HepG2 (cell line): Measurements from ENCODE around the gene BTG3. TPM values are rescaled to one million over a fixed set of nuclear protein-coding genes. Genes with fewer than 3 reads are reported as not detected.
A peak's percentile ranks its signal among the peaks of the same experiment; 100 is the strongest.

ENCODE experiments used
- AGO2 ChIP-seq: fragments of 200-400 bp; formaldehyde crosslinking; optimal IDR thresholded peaks from 2 replicates; pipeline ENCODE3; 2017; ENCODE audit warnings: mild to moderate bottlenecking, low read depth, low read length, moderate library complexity
- KMT2A ChIP-seq: sonication (generic); formaldehyde crosslinking; IDR thresholded peaks from 2 replicates; pipeline ENCODE4 v1.4.0; 2020; ENCODE audit warnings: missing genetic modification reagents
- ZKSCAN8 ChIP-seq: IDR thresholded peaks from 2 replicates; pipeline ENCODE4 v1.6.1; 2016; ENCODE audit warnings: borderline replicate concordance, missing genetic modification reagents, missing compliant biosample characterization
- ZNF20 ChIP-seq: sonication (generic); formaldehyde crosslinking; IDR thresholded peaks from 2 replicates; pipeline ENCODE4 v1.4.0; 2020; ENCODE audit warnings: mild to moderate bottlenecking, moderate library complexity, missing genetic modification reagents
- ZNF441 ChIP-seq: sonication (generic); formaldehyde crosslinking; IDR thresholded peaks from 2 replicates; pipeline ENCODE4 v1.7.0; 2021; ENCODE audit warnings: missing genetic modification reagents, borderline replicate concordance
- ZNF644 ChIP-seq: IDR thresholded peaks from 2 replicates; pipeline ENCODE4 v1.6.1; 2016; ENCODE audit warnings: low read depth
- polyA plus RNA-seq, 8 experiments: library from polyadenylated mRNA; depleted of rRNA in 3 of 8; stranded (reverse) in 7 of 8; unstranded in 1 of 8; fragments of >200 nt; fragmentation: Illumina TruSeq in 4 of 8; extraction: Trizol in 4 of 8; gene quantifications; 2 replicates each; pipeline versions ENCODE4 v1.2.1 to v1.2.3, GENCODE V29; 2011 to 2016; ENCODE audit warnings: low read depth in 4 of 8, missing spikeins in 1 of 8, mixed read lengths in 1 of 8; ENCODE audit not compliant: insufficient read depth in 1 of 8
- total RNA-seq, 5 experiments: library from RNA; depleted of rRNA; stranded (reverse); fragments of >200 nt; fragmentation: Illumina TruSeq; extraction: Trizol; gene quantifications; 2 replicates each; pipeline ENCODE4 v1.2.3, GENCODE V29; 2016; ENCODE audit warnings: low read depth in 1 of 5
- TF ChIP-seq, protein P1 (sequence below): sonication (generic); formaldehyde crosslinking; IDR thresholded peaks from 2 replicates; pipeline ENCODE4 v1.8.0; 2022; ENCODE audit warnings: low read depth, missing genetic modification reagents
- TF ChIP-seq, protein P2 (sequence below): IDR thresholded peaks from 2 replicates; pipeline ENCODE4 v1.4.0; 2020; ENCODE audit warnings: mild to moderate bottlenecking, missing genetic modification reagents

Gene BTG3
- total and polyA plus RNA-seq, 2 of the 13 experiments (the other 11 are each of a cell fraction or from before 2014, with no cell fraction given) = 13.9 to 27.4 TPM

DNA sequence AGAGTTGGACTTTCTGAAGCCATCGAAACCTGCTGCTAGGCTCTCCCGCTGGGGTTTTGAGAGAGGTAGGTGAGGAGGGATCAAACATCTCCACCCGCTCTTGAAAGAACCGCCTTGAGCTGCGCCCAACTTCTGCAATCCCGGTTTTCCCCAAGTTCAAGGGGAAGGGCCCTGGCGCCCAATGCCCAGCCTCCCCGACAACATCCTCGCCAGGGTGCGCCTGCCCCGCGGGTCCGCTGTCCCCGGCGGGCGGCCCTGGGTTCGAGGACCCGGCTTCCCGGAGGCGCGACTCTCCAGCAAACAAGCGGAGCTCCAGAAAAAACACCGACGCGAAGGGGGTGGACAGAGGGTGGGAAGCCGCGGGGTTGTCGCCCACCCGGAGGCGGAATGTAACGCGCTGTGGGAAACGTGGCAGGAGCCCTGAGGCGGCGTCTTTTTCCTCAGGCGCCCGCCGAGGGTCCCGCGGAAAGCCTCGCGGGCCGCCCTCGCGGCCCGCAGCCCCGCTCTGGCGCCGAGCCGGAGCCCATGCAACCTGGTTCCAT is 607 bp downstream of the BTG3 start (continued):
- TF ChIP-seq KMT2A (CRISPR knock-in tag) (no peak), ZKSCAN8 (no peak), AGO2 (peak; percentile 96), ZNF644 (CRISPR knock-in tag) (no peak), ZNF20 (CRISPR knock-in tag) (0 out of 2 replicates have a peak, but pooled peaks have one; percentile 72), ZNF441 (CRISPR knock-in tag) (no peak)
- TF ChIP-seq, protein P1, sequence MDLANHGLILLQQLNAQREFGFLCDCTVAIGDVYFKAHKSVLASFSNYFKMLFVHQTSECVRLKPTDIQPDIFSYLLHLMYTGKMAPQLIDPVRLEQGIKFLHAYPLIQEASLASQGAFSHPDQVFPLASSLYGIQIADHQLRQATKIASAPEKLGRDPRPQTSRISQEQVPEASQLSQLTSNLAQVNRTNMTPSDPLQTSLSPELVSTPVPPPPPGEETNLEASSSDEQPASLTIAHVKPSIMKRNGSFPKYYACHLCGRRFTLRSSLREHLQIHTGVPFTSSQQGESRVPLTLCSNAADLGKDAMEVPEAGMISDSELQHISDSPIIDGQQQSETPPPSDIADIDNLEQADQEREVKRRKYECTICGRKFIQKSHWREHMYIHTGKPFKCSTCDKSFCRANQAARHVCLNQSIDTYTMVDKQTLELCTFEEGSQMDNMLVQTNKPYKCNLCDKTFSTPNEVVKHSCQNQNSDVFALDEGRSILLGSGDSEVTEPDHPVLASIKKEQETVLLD = no peak
- TF ChIP-seq, protein P2, sequence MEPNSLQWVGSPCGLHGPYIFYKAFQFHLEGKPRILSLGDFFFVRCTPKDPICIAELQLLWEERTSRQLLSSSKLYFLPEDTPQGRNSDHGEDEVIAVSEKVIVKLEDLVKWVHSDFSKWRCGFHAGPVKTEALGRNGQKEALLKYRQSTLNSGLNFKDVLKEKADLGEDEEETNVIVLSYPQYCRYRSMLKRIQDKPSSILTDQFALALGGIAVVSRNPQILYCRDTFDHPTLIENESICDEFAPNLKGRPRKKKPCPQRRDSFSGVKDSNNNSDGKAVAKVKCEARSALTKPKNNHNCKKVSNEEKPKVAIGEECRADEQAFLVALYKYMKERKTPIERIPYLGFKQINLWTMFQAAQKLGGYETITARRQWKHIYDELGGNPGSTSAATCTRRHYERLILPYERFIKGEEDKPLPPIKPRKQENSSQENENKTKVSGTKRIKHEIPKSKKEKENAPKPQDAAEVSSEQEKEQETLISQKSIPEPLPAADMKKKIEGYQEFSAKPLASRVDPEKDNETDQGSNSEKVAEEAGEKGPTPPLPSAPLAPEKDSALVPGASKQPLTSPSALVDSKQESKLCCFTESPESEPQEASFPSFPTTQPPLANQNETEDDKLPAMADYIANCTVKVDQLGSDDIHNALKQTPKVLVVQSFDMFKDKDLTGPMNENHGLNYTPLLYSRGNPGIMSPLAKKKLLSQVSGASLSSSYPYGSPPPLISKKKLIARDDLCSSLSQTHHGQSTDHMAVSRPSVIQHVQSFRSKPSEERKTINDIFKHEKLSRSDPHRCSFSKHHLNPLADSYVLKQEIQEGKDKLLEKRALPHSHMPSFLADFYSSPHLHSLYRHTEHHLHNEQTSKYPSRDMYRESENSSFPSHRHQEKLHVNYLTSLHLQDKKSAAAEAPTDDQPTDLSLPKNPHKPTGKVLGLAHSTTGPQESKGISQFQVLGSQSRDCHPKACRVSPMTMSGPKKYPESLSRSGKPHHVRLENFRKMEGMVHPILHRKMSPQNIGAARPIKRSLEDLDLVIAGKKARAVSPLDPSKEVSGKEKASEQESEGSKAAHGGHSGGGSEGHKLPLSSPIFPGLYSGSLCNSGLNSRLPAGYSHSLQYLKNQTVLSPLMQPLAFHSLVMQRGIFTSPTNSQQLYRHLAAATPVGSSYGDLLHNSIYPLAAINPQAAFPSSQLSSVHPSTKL (CRISPR knock-in tag) = no peak
